Measurements from ENCODE around the gene CCDC57.

Gene CCDC57

GRCh38 chr17:82235056-82235774 is 22.6 kb upstream of the CCDC57 start:
- DNase-seq (ENCODE audit: low read depth in 2 of 2), result no peak

- no peak for DNase-seq (ENCODE audit: low read depth in 2 of 2)
These were observed 21.8 kb upstream of the CCDC57 start for GRCh38 chr17:82234211-82235055.

- DNase-seq (ENCODE audit: low read depth in 2 of 2), result no peak
These were observed 20.5 kb upstream of the CCDC57 start for GRCh38 chr17:82232876-82233785.

GRCh38 chr17:82232322-82232820 is 19.7 kb upstream of the CCDC57 start:
- DNase-seq (ENCODE audit: low read depth in 2 of 2), result no peak

- no peak for DNase-seq (ENCODE audit: low read depth in 2 of 2)
These were observed 19.1 kb upstream of the CCDC57 start for GRCh38 chr17:82231562-82232321.

DNA sequence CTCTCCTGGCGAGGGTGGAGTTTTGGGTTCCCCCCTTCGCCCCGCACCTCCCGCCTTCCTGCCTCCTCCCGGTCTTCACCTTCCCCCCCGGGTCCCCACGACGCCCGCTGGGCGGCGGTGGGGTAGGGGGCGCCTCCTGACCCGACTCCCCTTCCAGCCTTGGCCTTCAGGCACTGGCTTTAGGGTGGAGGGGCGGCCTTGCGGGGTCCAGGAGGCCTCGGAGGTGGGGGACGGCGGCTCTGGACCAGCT is 18.6 kb upstream of the CCDC57 start:
- DNase-seq (ENCODE audit: low read depth in 2 of 2), result no peak

DNA sequence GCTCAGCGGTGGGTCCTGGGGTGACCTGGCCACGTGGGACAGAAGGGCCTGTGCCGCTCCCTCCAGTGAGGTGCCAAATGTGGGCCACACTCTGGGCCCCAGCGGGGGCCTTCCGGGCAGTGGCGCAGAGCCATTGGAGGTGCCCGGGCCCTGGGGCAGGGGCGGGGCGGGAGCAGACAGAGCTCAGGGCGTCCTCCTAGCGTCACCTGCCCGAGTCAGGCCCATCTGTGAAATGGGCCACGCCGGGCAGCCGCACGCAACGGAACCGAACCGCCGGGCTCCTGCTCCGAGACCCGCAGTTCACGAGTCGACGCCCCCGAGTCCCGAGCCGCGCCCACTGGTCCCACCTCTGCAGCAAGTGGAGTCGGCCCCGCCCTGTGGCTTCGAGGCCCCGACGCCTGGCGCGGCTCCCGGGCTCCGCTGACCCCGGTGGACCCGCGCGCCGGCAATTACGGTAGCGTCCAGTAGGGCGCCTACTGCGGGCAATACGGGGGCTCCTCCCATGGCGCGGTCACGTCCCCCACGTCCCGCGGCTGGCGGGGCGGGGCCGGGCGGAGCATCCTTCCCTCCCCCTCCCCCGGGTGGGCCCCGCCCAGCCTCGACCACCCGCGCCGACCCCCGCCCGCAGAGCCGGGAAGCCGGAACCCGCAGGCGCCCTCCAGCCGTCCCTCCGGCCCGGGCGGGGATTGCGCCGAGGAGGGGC is 18.1 kb upstream of the CCDC57 start:
- no peak for DNase-seq (ENCODE audit: low read depth in 2 of 2)

- DNase-seq (ENCODE audit: low read depth in 2 of 2), result no peak
These were observed 17.3 kb upstream of the CCDC57 start for GRCh38 chr17:82229698-82230608.

- peak in 1 of 2 donors; percentile 45 for DNase-seq (ENCODE audit: low read depth in 2 of 2)
These were observed 16.4 kb upstream of the CCDC57 start, which contains the start of gene SLC16A3 for GRCh38 chr17:82228842-82229697. Gene SLC16A3 (plus strand): TSS chr17:82229042. CDS start chr17:82236009, 6,967 bp downstream.

DNA sequence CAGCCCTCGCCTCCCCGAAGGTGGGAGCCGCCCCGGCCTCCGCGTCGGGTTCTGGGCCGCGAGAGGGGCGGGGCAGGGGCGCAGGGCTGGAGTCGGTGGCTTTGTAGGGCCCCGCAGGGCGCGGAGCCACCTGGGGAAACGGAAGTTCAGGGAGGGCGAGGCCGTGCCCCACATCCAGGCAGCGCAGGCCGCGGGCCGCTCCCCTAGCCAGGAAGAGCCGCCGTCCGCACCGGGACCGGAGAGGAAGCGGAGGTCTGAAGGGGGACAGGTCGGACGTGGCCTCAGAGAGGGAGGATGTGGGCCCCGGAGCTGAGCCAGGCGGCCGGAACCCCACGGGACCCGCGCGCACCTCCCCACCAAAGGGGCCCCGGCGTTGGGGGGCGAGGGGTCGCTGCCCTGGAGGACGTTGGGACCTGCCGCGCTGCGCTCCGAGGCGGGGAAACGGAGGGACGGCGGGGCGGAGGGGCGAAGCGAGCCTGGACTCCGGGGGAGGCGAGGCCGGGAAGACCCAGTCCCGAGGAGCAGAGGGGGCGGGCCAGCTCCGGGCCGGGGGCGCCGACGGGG is 15.7 kb upstream of the CCDC57 start:
- DNase-seq (ENCODE audit: low read depth in 2 of 2), result no peak

- no peak for DNase-seq (ENCODE audit: low read depth in 2 of 2)
These were observed 15.1 kb upstream of the CCDC57 start for GRCh38 chr17:82227629-82228277.

DNA sequence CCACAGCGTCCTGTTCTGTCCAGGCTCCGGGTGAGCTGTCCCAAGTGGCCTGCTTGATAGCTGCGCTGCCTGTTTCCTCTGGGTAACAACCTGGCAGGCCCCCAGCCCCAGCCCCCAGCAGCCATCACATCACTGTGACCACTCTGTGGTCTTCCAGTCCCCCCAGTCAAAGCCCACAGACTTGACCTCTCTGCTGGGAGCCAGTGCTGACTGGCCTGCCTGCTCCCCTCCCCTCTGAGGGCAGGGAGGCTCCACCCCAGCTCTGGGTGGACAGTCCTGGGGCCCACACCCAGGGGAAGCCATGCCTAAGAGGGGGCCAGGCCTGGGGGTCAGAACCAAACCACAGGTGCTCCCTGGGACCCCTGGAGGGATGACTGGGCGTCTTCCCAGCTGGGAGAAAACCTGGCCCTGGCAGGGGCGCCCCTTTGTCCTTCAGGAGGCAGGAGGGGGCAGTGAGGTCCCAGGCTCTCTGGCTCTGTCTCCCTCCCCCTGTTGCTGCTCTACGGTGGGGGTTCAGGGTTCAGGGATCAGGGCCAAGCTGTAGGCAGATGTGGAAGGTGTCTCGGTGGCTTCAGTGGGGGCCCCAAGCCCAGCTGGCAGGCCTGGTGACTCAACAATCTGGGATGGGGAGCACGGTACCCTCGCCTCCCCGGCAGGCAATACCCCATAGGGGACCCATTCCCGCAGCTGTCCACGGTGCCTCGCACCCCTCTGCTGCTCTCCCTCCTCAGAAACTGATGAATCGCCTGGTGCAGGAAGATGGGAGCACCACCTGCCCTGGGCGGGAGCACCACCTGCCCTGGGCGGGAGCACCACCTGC is 14.4 kb upstream of the CCDC57 start:
- DNase-seq (ENCODE audit: low read depth in 2 of 2), result no peak

- no peak for DNase-seq (ENCODE audit: low read depth in 2 of 2)
These were observed 13.6 kb upstream of the CCDC57 start for GRCh38 chr17:82226146-82226808.

GRCh38 chr17:82225368-82226029 is 12.9 kb upstream of the CCDC57 start:
- DNase-seq (ENCODE audit: low read depth in 2 of 2), result no peak

GRCh38 chr17:82224666-82225065 is 12.0 kb upstream of the CCDC57 start:
- no peak for DNase-seq (ENCODE audit: low read depth in 2 of 2)

- no peak for DNase-seq (ENCODE audit: low read depth in 2 of 2)
These were observed 10.9 kb upstream of the CCDC57 start for GRCh38 chr17:82223517-82223916.

Measured in stimulated activated CD4-positive, alpha-beta T cell treated with anti-CD3 and anti-CD28 coated beads, Interleukin-1b, Interleukin-23, amount 100 ng/mL, for 1 hour (primary cell).